GM18520 (cell line): ENCODE data around the gene ZFHX3.

Experiments used
- ATAC-seq: cut with Tn5 transposase; IDR thresholded peaks from one replicate; pipeline ENCODE4 v1.9.1; 2021; ENCODE audit not compliant: unreplicated experiment

ZFHX3 gene

DNA sequence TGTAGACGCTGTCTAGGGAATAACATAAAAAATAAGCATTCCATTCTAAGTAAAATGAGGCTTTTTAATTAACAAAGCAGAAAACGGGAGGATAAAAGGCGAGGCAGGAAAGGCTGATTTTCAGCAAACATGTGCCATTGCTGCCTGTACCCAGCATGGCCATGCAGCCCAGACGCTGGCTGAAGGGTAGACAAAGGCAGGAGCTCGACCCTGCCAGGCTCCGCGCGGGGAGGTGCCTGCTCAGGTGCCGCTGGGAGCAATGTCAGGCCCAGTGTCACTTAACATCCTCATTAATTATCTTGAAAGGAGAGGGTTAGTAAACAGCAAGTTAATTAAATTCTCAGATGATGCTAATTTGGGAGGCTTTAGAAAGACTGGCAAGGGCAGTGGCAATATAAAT lies 136.0 kb downstream of the ZFHX3 start:
- ATAC-seq = no peak

DNA sequence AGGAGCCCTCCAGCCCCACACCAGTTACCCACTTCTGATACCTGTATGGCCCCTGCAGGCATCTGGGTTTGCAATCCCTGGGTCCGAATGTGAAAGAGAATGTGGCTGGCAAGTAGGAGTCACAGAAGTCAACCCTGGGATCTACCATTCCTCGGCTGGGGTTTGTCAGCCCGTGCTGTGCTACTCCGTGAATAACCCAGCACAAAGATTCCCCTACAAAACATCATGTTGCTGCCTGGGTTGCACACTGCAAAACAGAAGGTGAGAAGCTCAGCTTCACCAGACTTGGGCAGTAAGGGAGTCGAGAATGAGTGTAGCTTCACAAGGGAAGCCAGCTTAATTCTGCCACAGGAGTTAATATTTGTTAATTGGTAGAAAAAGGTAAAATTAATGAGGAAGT lies 137.1 kb downstream of the ZFHX3 start:
- no peak for ATAC-seq

DNA sequence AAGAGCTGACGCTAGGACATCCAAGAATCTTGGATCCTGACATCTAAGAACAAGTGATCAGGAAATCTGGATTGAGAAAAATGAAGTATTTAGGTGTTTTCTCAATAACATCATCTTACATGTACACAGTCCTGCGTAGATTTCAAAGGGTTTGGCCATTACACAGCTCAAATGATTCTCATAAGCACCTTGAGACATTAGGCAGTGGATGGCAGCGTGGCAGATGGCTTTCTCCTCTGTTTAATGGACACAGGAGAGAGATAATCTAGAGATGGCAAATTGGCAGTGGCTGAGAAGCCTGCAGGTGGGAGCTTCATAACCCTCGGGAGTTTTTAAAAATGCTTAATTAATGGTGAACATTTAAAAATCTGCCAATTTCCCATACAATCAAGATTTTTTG lies 137.5 kb downstream of the ZFHX3 start:
- no peak for ATAC-seq

DNA sequence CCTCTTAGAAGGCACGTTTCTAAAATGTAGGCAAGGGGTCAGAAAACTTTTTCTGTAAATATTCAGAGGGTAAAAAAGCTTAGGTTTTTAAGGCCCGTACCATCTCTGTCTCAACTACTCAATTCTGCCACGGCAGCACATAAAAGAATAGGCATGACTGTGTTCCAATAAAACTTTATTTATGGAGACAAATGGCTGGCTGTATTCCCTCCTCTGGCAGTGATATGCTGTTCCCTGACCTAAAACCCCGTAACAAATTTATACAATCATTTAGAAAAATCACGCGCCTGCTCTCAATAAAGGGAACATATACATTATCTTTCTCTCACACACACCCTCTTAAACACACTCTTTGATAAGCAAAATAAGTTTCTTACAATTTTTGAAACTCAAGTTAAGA lies 138.7 kb downstream of the ZFHX3 start:
- no peak for ATAC-seq

DNA sequence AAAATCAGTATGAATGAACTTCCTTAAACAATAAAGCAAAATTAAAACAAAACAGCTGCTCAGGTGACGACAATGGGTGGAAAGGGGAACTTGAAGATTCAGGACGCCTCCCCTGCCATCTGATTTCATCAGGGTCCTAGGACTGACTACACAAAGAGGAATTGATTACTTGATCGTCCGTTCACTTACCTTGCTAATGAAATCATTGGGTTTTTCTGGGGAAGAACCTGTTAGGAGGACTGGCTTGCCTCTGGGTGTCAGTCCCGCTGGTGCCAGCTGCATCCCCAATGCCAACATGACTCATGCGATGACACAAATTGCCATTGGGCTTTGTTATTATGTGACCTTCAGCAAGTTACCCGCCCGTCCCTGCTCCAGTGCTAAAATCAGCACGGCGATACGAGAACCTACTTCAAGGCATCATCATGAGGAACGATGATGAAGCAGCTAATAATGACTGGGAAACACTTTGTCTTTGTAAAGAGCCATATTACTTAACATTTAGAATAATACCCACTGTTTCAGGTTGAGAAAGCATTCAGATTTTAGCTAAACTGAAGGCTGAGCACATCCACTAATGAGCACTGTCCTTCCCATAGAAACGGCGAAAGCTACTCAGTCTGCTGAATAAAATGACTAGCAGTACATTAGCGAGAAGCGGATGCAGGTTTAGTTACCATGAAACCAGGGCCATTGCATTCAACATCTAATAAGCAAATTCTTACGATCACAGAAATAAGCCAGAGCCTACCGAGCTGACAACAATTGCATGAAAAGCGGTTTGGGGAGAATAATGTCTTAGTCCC lies 139.4 kb downstream of the ZFHX3 start:
- ATAC-seq = no peak

DNA sequence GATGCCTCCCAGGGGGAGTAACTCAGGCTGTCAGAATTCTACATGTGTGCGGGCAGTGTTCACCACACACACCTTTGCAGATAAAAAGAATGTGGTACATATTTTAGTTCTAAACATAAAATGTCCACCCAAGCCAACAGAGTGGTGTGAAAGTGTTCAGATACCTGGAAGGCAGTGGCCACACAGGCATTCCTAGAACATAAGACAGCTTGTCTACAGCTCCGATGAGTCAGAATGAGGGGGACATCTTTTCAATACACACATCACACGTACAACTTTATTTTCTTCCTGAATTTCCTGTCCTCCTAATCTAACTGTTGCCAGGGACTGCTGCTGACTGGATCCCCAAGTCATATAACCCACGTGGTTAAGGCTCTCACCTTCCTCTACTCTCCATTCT lies 142.3 kb downstream of the ZFHX3 start:
- ATAC-seq = no peak

DNA sequence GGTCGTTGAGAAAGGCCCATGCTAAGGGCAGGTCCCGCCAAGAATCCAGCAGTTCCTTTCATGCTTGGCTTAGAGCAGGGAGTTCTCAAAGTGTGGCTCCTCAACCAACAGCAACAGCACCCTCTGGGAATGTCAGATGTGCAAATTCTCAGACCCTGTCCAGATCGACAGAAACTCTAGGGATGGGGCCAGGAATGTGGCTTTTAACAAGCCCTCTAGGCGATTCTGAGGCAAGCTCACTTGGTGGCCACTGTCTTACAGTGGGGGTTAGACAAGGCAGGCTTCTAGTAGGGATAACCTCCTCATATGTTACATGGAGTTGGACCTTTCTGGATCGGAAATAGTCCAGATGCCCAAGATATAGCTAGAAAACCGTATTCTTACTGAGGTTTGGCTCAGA lies 144.8 kb downstream of the ZFHX3 start:
- ATAC-seq = no peak

DNA sequence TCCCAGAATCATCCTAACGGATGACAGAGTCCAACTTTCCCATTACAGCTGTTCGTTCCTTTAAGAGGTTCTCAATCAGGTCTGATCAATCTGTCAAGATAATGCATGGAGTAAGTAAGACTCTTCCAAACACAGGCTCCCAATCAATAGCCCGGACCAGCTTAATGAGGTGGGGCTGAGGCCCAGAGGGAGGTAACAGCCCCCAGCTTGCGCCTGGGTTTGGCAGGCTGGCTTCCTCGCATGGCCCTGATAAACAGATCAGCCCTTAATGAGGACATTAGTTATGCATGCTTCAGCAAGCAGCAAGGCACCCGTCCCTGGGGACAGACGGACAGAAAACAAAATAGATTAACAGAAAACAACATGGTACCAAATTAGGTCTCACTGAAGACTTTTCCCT lies 145.7 kb downstream of the ZFHX3 start:
- no peak for ATAC-seq

DNA sequence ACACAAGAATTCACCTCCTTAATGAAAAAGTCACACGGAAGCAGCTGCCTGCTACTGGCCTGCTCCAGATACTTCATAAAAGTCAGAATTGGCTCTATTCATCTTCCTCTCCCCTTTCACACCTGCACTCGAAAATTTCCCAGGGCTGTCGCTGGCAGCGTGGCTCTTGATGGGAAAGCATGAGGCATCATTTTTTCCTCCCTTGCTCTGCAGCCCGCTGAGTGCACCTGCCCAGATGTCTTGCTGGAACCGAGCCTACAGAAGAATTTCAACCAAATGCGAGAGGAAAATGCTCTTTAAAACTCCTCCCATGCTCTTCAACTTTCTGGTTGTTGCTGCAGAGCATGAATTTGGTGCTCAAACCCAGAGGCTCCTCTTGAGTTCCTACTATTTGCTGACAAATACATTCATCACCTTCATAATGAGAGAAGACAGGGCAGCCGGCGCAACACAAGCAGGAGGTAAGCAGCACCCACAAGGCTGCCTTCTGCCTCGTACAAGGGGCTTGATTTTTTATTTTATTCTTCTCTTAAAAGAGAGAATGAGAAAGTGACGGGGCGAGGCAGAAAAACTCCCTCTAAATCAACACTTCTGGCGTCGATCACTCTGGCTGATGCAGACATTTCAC lies 146.8 kb downstream of the ZFHX3 start:
- no peak for ATAC-seq

DNA sequence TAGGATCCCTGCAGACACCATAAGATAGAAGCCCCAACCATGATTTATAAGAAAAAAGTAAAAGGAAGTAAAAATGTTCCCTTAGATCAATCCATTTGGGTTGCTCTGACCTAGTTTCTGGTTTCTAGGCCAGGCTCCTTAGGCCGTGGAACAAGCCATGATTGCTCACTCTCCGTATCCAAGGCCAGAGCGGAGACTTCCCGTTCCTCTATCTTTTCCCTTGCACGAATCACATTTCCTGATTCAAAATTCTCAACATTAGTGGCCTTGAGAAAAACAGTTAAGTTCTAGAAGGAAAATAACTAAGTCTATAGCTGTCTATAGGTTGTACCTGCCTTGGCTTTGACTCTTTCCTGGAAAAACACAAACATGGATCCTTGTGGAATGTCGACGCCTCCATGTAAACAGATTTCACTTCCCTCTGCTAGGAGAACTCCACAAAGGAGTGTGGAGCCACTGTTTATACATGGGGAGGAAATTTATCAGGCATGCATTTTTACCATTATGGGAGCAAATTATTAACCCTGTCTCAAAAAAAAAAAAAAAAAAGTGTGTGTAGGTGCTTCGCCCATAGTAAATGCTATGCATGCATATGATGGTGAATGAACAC lies 149.6 kb downstream of the ZFHX3 start:
- ATAC-seq = no peak

DNA sequence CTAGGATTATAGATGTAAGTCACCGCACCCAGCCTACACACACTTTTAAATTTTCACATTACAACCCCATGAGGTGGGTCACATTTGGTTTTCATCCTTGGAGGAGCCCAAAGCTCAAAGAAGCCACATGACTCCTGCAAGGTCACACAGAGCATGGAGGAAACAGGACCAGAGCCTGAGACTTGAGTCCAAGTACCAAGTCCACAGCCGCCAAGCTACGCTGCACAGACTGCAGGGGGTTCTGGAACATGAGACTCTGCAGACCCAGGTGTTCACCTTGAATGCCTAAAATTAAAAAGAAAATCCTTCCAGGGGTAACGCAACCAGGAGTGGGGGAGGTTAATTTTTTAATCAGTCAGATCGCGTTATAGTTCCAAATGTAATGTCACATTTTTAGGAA lies 150.2 kb downstream of the ZFHX3 start:
- ATAC-seq = no peak

DNA sequence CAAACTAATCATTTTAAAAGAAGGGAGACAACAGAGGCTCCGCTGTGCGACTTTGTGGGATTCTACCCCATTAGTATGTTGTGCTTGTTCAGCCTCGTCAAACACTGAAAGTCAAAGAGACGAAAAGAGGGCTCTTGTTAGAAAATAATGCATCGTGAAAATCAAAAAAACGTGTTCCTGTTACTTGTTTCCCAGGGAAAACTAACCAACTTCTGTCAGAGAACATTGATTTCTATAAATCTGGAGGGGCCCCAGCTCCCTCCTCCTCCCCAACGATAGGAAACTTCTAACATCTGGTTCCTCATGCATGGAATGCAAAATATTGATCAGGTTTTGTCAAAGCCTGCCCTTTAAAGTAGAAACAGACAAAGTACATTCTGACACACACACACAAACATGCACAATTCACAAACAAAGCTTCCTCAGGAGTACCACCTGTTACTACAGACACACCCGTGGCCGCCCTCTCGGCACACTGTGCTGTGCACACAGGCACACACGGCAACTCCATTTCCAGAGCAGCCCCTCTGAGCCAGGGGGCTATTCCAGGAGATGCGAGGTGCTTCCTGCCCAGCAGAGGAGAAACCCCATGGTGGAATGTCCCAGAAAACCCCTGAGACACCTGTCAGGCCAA lies 151.3 kb downstream of the ZFHX3 start:
- ATAC-seq = no peak

DNA sequence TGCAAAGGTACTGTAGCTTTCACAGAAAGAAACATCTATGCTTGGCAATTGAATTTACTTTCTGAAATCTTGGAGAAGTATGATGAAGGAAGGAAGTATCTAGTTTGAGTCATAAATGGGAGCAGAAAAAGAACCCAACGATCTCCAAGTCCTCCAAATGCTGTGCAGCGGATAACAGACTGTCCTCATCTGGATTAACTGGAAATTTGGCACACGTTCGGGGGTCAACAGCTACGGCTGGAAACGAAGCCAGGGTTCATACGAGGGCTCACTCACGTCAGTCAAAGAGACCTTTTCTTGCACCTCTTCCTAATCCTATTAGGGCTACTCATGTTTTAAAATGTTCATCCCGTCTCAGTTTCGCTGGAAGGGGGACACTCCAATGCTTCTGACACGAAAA lies 152.0 kb downstream of the ZFHX3 start:
- no peak for ATAC-seq

DNA sequence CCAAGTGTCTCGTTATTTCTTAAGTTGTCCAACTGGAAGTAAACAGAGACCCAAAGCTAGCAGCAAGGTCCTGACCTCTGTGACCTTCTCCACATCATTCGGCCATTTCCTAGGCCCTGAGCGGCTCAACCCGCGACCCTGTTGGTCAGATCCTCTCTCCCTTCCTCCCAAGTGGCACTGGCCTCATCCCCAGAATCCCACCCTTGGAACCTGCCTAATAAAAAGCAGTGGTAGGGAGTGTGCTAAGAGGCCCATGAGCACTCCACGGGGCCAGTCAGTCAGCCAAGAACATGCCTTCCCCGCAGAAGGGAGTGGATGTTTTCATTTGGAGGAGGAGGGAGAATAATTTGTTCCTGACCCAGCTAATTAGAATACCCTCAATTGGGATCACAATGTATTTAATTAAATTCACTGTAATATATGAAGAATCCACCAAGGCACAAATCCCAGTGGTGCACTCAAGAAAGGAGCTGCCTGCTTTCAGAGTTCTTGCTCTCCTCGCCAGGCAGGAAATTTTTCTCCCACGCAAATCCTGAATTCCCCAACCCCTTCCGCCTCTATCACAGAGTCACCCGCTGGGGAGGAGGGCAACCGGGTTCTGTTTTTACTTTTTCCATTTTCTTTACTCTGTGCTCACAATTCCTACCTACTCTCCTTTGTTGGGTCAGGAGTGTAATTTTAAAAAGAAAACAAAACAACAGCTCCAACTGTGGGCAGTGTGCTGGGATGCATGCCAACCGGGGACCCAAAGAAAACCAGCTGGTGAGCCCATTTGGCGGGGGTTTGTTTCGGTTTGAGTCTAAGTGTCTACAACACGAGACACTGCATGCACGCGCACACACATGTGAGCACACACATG lies 153.4 kb downstream of the ZFHX3 start:
- no peak for ATAC-seq

DNA sequence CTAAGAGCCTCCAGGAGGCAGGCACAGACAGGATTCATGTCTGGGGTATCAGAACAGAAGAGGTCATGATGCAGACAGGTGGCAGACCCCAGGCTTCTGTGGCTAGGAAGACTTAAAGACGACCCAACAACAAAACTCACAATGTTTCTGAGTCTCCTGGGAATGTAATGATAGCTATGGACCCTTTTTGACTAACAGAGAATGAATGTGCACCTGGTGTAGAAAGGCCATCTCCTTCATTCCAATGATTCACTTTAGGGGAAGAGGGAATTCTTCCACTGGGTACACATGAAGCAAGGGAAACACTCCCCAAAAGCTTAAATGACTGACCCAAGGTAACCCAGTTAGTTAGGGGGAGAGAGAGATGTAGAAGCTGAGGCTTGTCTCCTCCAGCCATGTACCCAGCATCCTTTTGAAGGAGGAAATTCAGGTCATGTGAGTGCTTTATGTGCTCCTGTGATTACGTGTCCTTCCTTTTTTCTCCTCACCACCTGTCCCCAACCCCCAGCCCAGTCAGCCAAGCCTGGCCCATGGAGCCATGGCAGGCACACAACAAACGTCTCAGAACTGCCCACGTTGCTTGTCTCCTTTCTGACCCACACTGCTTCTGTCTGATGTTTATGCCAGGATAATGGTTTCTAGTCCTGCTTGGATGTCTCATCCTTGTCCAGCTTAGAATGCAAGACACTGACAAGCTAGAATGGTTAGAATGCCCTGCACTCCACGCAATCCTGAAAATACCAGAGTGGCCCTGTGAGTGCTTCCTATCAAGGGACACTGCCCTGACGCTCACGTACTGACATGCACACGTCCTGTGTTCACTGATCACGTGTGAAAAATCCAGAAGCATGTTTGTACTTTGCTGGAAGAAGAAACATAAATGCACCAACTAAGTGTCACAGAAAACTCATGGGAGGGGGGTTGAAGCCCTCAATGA lies 156.4 kb downstream of the ZFHX3 start:
- no peak for ATAC-seq

DNA sequence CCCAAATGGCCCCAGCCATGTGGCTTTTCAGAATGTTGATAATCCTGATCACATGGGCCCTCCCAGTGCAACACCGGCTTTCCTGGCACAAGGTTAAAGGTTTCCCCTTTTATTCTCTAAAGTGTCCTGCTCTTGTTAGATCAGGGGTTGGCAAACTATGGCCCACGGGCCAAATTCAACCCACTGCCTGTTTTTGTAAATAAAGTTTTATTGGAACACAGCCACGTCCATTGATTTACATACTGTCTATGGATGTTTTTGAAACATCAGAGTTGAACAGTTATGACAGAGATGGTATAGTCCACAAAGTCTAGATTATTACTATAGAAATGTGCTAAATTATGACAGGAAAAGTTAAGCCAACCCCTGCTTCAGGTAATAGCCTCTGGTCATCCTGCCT lies 157.3 kb downstream of the ZFHX3 start:
- ATAC-seq = no peak

DNA sequence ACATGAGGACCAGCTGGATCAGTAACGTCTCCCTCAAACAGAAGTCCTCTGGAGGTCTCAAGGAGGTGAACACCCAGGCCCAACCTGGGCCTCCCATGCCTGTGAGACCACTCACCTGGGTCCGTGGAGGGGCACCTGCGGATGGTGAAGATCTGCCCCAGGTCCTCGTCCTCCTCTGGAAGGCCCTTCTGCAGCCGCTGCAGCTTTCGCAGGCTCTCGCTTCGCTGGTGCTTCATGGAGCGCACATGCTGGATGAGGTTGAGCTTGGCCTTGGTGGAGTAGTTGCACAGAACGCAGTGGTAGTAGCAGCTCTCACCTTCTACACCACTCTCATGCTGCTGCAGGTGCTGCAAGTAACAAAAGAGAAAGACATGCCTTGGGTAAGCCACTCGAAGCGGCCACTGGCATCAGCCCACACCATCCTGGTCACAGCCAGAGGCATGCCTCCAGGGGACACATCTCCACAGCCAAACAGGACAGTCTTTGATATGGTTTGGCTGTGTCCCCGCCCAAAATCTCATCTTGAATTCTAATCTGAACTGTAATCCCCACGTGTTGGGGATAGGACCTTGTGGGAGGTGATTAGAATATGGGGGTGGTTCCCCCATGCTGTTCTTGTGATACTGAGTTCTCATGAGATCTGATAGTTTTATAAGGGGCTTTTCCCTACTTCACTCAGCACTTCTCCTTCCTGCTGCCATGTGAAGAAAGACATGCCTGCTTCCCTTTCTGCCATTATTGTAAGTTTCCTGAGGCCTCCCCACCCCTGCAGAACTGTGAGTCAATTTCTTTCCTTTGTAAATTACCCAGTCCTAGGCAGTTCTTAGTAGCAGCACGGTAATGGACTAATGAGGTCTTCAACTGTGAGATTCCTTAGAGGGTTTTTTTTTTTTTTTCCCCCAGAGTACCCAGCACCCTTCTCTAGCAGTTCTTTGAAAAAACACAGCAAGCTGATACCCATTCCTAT lies 158.0 kb downstream of the ZFHX3 start:
- ATAC-seq = no peak

DNA sequence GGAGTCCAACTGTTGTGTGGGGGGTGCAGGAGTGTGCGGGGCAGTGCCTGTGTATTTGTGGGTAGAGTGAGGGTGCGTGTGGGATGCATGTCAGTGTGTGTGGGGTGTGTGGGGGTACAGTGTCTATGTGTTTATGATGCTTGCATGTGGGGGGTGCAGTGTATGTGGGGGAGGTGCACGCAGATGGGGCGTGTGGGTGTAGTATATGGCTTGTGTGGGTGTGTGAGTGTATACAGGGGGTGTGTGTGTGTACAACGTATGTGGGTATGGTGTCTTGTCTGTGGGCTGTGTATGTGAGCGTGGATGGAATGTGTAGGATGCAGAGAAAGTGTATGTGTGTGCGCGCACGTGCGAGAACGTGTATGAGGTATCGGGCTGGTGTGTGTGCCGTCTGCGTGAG lies 160.4 kb downstream of the ZFHX3 start:
- ATAC-seq = no peak
